GM06990 (cell line): ENCODE data around the gene CTRB2.

ENCODE experiments used
- DNase-seq: peaks from one replicate; pipeline ENCODE4 v3.0.0-alpha.2; 2011; ENCODE audit not compliant: insufficient read length; ENCODE audit errors: extremely low read depth
- H3K27me3 ChIP-seq: replicated peaks from 2 replicates; pipeline ENCODE4 v1.6.0; 2011; ENCODE audit warnings: low read length; ENCODE audit not compliant: control insufficient read depth, insufficient read depth
- H3K36me3 ChIP-seq: 2 replicates; pipeline ENCODE4 v1.5.1; 2011; ENCODE audit warnings: low read length; ENCODE audit not compliant: control insufficient read depth, insufficient read depth
- H3K4me3 ChIP-seq: replicated peaks from 2 replicates; pipeline ENCODE4 v1.5.1; 2011; ENCODE audit warnings: low read depth, mild to moderate bottlenecking, control low read depth, low read length
- CTCF ChIP-seq: IDR thresholded peaks from 2 replicates; pipeline ENCODE4 v1.5.1; 2011; ENCODE audit warnings: low read length, control low read depth, mild to moderate bottlenecking, inconsistent platforms; ENCODE audit not compliant: insufficient read depth, poor library complexity, severe bottlenecking

Gene CTRB2

GRCh38 chr16:75229172-75230031 is 22.4 kb upstream of the CTRB2 start:
- Histone ChIP-seq H3K36me3 (peaks cover 7% of the 10 kb centered on the region), H3K4me3 (no peak overlapping the region), H3K27me3 (no peaks in the 10 kb centered on the region)
- no peak for DNase-seq
- no peak for TF ChIP-seq CTCF

GRCh38 chr16:75228143-75228976 is 21.4 kb upstream of the CTRB2 start:
- Histone ChIP-seq H3K27me3 (no peaks in the 10 kb centered on the region), H3K36me3 (peaks cover 7% of the 10 kb centered on the region), H3K4me3 (no peak overlapping the region)
- no peak for DNase-seq
- TF ChIP-seq CTCF, result no peak

DNA sequence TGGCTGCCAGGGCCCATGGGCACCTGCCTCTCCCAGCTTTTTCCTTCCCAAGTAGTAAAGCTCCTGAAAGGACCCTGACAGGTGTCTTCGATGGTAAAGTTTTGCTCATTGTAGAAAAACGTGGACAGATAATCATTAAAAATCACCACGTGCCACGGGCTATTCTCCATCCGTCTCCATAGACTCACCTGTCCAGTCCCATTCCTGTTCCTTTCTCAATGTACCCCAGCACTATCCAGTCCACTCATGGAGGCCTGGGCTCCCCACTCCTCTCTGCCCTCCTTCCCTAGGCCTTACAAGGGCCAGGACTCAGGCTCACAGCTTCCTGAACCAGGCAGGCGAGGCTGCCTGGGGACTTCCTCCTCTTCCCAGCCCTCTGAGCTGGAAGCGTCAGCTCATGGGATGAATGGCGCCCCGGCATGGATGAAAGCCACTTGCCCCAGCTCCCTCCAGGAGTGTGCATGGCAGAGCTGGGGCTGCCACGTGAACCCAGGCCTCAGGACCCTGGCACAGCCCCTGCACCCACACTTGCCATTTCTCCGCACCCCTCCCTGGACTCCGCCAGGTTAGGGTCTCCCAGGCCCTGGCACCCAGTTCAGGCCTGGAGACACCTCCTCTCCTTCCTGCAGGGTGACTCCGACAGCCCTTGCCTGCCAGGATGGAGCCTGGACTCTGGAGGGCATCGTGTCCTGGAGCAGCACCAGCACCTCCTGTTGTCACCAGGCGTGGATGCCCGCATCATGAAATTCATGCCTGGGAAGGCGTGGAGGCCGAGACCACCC is 20.6 kb upstream of the CTRB2 start:
- Histone ChIP-seq H3K4me3 (no peak overlapping the region), H3K36me3 (peaks cover 7% of the 10 kb centered on the region), H3K27me3 (no peaks in the 10 kb centered on the region)
- no peak for TF ChIP-seq CTCF
- no peak for DNase-seq

GRCh38 chr16:75226550-75227360 is 19.8 kb upstream of the CTRB2 start:
- DNase-seq, result no peak
- TF ChIP-seq CTCF, result no peak
- no peak overlapping the region for H3K4me3 ChIP-seq
- no peaks in the 10 kb centered on the region for H3K27me3 ChIP-seq
- H3K36me3 ChIP-seq, result peaks cover 7% of the 10 kb centered on the region
